Spleen (tissue), 11 donors: ENCODE results near the gene MRPS14. TPM values are rescaled to one million over a fixed set of nuclear protein-coding genes. Genes with fewer than 3 reads are reported as not detected.

Source experiments
- DNase-seq: peaks from one replicate; pipeline ENCODE4 v3.0.0-alpha.2; 2020
- H3K27ac ChIP-seq, 8 donors: fragments of 200-600 bp; sonication (generic) in 7 of 8; 1 replicate in 4 of 8; 2 replicates in 4 of 8; pipeline versions ENCODE4 v1.5.0 to v1.8.0; 2016 to 2021; ENCODE audit warnings: inconsistent platforms in 4 of 8, mild to moderate bottlenecking in 4 of 8, moderate library complexity in 1 of 8
- H3K27me3 ChIP-seq, 7 donors: fragments of 200-600 bp; sonication (generic) in 6 of 7; replicated peaks in 1 of 7; 1 replicate in 4 of 7; 2 replicates in 3 of 7; pipeline versions ENCODE4 v1.5.0 to v1.8.0; 2016 to 2021; ENCODE audit warnings: inconsistent platforms in 3 of 7, mild to moderate bottlenecking in 1 of 7
- H3K36me3 ChIP-seq, 6 donors: fragments of 200-600 bp; sonication (generic) in 5 of 6; 1 replicate in 4 of 6; 2 replicates in 2 of 6; pipeline versions ENCODE4 v1.5.0 to v1.8.0; 2016 to 2021; ENCODE audit warnings: inconsistent platforms in 2 of 6
- H3K4me1 ChIP-seq, 6 donors: fragments of 200-600 bp; sonication (generic) in 5 of 6; 1 replicate in 3 of 6; 2 replicates in 3 of 6; pipeline versions ENCODE4 v1.5.0 to v1.8.0; 2016 to 2021; ENCODE audit warnings: inconsistent platforms in 3 of 6
- H3K4me3 ChIP-seq, 8 donors: fragments of 200-600 bp; sonication (generic) in 7 of 8; 1 replicate in 4 of 8; 2 replicates in 4 of 8; pipeline versions ENCODE4 v1.5.0 to v1.8.0; 2016 to 2021; ENCODE audit warnings: inconsistent platforms in 4 of 8, mild to moderate bottlenecking in 4 of 8, moderate library complexity in 2 of 8
- H3K9me3 ChIP-seq, 8 donors: fragments of 200-600 bp; sonication (generic) in 7 of 8; 1 replicate in 4 of 8; 2 replicates in 4 of 8; pipeline versions ENCODE4 v1.5.0 to v1.8.0; 2016 to 2021; ENCODE audit warnings: inconsistent platforms in 4 of 8
- POLR2A ChIP-seq, 3 donors: fragments of 450-650 bp; IDR thresholded peaks; one replicate each; pipeline ENCODE4 v1.5.1; 2017; ENCODE audit warnings: antibody characterized with exemption in 3 of 3, mild to moderate bottlenecking in 1 of 3
- POLR2AphosphoS5 ChIP-seq, 3 donors: sonication (generic); formaldehyde crosslinking; IDR thresholded peaks; one replicate each; pipeline ENCODE4 v1.5.1; 2017; ENCODE audit warnings: antibody characterized with exemption in 3 of 3
- WGBS, 5 donors: extraction: QIAGEN DNeasy Blood & Tissue Kit in 3 of 5; methylation state at CpG; one replicate each; pipeline versions ENCODE4 v1.1.5 to v1.1.7; 2013 to 2018; 5-methylcytosine and 5-hydroxymethylcytosine counted together
- intact Hi-C: fragments of 100-400 bp; cut with DNase I; formaldehyde crosslinking; loops from one replicate; pipeline ENCODE4 v1.15.0; 2023; ENCODE audit warnings: low total_unique reads
- polyA plus RNA-seq, 3 donors: library from polyadenylated mRNA; stranded (reverse); fragments of 200-250 nt; gene quantifications; one replicate each; pipeline ENCODE4 v1.2.1, GENCODE V29; 2013
- total RNA-seq, 7 donors: library from RNA; depleted of rRNA in 3 of 7; stranded (reverse); fragments of >200 nt in 3 of 7; fragmentation: NEBNext Ultra II Directional in 4 of 7; extraction: Animal tissue kit (Norgen Biotek cat#: 25700) in 4 of 7; gene quantifications; one replicate each; pipeline versions ENCODE4 v1.1.0 to v1.2.1, GENCODE V29; 2016 to 2021
- TF ChIP-seq, protein P1 (sequence below), 11 experiments: fragments of 200-600 bp in 7 of 11; fragments of 450-650 bp in 4 of 11; sonication (generic) in 4 of 11; IDR thresholded peaks in 8 of 11; conservative IDR thresholded peaks in 3 of 11; 1 replicate in 7 of 11; 2 replicates in 4 of 11; pipeline versions ENCODE4 v1.4.0 to v1.8.0; 2016 to 2021; ENCODE audit warnings: antibody characterized with exemption in 11 of 11, inconsistent platforms in 4 of 11, mild to moderate bottlenecking in 1 of 11
- donor health status: healthy with polysubstance abuse.
- donor health status: DM: no; HTN: no; CAD: no; lungs with moderate emphysema.
- donor health status: DM: no; HTN: no; CAD: no.
- donor health status: Bipolar disorder and iron deficiency.
- donor health status: healthy.
- donor health status: DM: no; HTN: no; CAD: no.
- donor health status: DM: yes; HTN: yes; CAD: no.

Gene MRPS14
- total and polyA plus RNA-seq, 10 donors = 10.1 to 34.5 (median 25.6) TPM

DNA sequence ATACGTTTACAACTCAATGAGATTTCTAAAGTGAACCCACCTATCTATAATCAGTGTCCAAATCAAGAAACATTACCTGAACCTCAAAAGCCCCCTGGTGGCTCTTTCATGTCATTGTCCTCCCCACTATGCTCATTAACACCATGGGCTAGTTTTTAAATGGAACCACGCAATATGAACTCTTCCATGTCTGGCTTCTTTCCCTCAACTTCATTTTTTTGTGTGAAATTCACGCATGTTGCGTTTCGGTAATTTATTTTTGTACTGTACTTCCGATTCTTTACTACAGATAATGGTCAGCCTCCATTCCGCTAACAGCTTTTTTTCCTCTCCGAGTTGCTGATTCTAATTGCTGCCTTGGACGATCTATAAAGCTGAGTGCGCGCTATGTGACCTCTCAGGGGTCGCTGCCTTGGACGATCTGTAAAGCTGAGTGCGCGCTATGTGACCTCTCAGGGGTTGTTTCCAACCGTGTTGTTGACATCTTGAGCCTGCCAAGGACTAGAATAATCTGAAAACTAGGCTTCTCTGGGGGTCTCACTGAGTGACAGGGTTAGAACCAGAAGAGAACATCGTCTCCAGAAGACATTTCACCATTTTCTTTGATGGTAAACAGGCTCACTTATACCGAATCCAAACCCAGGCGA lies 24.5 kb downstream of the MRPS14 start:
- TF ChIP-seq POLR2AphosphoS5 (IDR thresholded peaks at IDR 0.05) = no peak
- TF ChIP-seq, protein P1, sequence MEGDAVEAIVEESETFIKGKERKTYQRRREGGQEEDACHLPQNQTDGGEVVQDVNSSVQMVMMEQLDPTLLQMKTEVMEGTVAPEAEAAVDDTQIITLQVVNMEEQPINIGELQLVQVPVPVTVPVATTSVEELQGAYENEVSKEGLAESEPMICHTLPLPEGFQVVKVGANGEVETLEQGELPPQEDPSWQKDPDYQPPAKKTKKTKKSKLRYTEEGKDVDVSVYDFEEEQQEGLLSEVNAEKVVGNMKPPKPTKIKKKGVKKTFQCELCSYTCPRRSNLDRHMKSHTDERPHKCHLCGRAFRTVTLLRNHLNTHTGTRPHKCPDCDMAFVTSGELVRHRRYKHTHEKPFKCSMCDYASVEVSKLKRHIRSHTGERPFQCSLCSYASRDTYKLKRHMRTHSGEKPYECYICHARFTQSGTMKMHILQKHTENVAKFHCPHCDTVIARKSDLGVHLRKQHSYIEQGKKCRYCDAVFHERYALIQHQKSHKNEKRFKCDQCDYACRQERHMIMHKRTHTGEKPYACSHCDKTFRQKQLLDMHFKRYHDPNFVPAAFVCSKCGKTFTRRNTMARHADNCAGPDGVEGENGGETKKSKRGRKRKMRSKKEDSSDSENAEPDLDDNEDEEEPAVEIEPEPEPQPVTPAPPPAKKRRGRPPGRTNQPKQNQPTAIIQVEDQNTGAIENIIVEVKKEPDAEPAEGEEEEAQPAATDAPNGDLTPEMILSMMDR (IDR thresholded peaks at IDR 0.05 in 8 of 11, conservative IDR thresholded peaks at IDR 0.05 in 3 of 11) = peak; percentile 78 to 93 (median 86)
- no peak for TF ChIP-seq POLR2A (IDR thresholded peaks at IDR 0.05)
- WGBS, 5 donors = 13 to 23% (median 19%) methylated on average over 19 of the region's 19 CpGs
- Histone ChIP-seq H3K27me3 (no peaks in the 10 kb centered on the region), H3K4me1 (peaks cover 20 to 47% (median 41%) of the 10 kb centered on the region in 6 donors), H3K27ac (peak overlapping the region; percentile 96 to 99 (median 98)), H3K9me3 (no peaks in the 10 kb centered on the region), H3K36me3 (peaks cover 0 to 4% (median 0%) of the 10 kb centered on the region in 6 donors), H3K4me3 (peak overlapping the region in 7 of 8 donors; percentile 17 to 98 (median 91))
- intact Hi-C loops = no loop called here
- DNase-seq = peak; percentile 83

GRCh38 chr1:174997041-174997440 lies 26.2 kb downstream of the MRPS14 start:
- intact Hi-C loops = no loop called here
- Histone ChIP-seq H3K27ac (no peak overlapping the region), H3K4me3 (no peak overlapping the region), H3K36me3 (peaks cover 0 to 16% (median 0%) of the 10 kb centered on the region in 6 donors), H3K9me3 (no peaks in the 10 kb centered on the region), H3K4me1 (peaks cover 11 to 30% (median 25%) of the 10 kb centered on the region in 6 donors), H3K27me3 (no peaks in the 10 kb centered on the region)
- TF ChIP-seq POLR2AphosphoS5 (IDR thresholded peaks at IDR 0.05) (no peak), POLR2A (IDR thresholded peaks at IDR 0.05) (no peak)
- TF ChIP-seq, protein P1 (IDR thresholded peaks at IDR 0.05 in 8 of 11, conservative IDR thresholded peaks at IDR 0.05 in 3 of 11) = no peak
- 89 to 97% (median 94%) methylated on average over 3 of the region's 3 CpGs for WGBS, 5 donors
- DNase-seq = no peak

DNA sequence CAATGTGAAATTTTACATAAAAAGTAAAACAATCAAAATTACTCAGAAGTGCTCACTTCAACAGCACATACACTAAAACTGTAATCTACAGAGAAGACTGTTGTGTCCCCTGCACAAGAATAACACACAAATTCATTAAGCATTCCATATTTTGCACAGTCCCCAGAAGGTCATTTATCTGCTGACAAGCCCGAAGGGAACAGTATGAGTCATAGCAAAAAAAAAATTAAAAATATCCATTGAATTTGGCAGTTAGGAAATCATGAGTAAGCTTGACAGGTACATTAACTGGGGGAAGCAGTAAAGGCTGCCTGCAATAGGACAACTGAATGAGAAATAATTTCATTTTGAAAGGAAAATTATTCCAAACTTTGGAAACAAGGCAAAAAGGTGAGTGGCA lies 26.7 kb downstream of the MRPS14 start:
- Histone ChIP-seq H3K27me3 (no peaks in the 10 kb centered on the region), H3K36me3 (peaks cover 0 to 21% (median 0%) of the 10 kb centered on the region in 6 donors), H3K27ac (no peak overlapping the region), H3K4me3 (no peak overlapping the region), H3K9me3 (no peaks in the 10 kb centered on the region), H3K4me1 (peaks cover 6 to 25% (median 20%) of the 10 kb centered on the region in 6 donors)
- intact Hi-C loops = no loop called here
- DNase-seq = no peak
- TF ChIP-seq, protein P1 (IDR thresholded peaks at IDR 0.05 in 8 of 11, conservative IDR thresholded peaks at IDR 0.05 in 3 of 11) = no peak
- no peak for TF ChIP-seq POLR2A (IDR thresholded peaks at IDR 0.05)
- TF ChIP-seq POLR2AphosphoS5 (IDR thresholded peaks at IDR 0.05) = no peak
- 24 to 60% (median 48%) methylated on average over 1 of the region's 1 CpG for WGBS, 5 donors

DNA sequence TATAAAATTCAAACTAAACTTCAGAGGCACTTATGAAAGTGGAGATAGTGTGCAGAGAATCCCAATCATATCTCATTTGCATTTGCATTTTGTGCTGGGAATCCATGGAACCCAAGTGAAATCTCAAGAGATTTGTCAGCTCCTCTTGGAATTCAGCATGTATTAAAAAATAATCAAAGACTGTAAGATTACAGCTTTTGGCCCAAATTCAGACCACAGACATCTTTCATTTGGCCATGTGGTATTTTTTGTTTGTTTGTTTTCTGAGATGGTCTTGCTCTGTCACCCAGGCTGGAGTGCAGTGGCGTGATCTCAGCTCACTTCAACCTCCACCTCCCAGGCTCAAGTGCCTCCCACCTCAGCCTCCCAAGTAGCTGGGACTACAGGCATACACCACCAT lies 27.3 kb downstream of the MRPS14 start:
- no peak for DNase-seq
- peaks cover 0 to 25% (median 18%) of the 10 kb centered on the region in 6 donors for H3K4me1 ChIP-seq
- no peaks in the 10 kb centered on the region for H3K27me3 ChIP-seq
- peaks cover 0 to 25% (median 0%) of the 10 kb centered on the region in 6 donors for H3K36me3 ChIP-seq
- no peak overlapping the region for H3K27ac ChIP-seq
- TF ChIP-seq POLR2AphosphoS5 (IDR thresholded peaks at IDR 0.05) (no peak), POLR2A (IDR thresholded peaks at IDR 0.05) (no peak)
- TF ChIP-seq, protein P1 (IDR thresholded peaks at IDR 0.05 in 8 of 11, conservative IDR thresholded peaks at IDR 0.05 in 3 of 11) = no peak
- H3K4me3 ChIP-seq = no peak overlapping the region
- no peaks in the 10 kb centered on the region for H3K9me3 ChIP-seq
- 94 to 100% (median 100%) methylated on average over 1 of the region's 1 CpG for WGBS, 5 donors
- intact Hi-C loops = no loop called here
